ENCODE measurements around the gene P2RX5.
A peak's percentile ranks its signal among the peaks of the same experiment; 100 is the strongest.

Gene P2RX5

DNA sequence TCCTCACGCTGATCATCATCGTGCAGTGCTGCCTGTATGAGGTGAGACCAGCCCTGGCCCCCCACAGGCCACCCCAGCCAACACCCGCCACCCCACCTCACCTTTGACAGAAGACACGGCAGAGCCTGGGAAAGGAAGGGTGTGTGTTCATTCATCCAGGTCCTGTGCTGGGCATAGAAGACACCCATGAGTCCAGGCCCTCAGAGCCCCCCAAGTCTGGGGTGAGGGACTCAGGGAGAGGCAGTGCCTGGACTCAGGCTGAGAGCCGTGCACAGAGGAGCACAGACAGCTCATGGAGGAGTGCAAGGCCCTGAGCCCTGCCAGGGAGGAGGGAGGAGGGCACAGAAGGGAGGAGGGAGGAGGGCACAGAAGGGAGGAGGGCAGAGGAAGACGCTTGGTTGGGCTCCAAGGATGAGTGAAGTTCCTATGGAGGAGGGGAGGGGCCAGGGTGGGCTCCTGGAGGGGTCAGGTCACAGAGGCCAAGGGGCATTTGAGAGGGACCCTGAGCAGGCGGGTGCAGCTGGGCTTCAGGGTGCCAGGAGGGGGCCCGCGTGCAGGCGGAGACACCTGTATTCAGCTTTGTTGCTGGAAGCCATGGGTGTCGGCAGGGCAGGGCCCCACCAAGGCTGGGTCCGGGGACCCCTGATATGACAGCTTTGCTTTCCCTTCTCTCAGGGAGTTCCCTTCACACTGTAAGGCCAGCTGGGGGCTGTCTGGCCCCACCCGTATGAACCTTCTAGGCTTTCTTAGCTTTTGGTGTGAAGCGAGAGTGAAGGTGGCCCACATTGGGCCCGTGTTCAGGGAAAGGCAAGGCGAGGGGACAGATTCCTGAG is 39.0 kb downstream of the P2RX5 start:
- no peak for DNase-seq (ENCODE audit: low spot score)

DNA sequence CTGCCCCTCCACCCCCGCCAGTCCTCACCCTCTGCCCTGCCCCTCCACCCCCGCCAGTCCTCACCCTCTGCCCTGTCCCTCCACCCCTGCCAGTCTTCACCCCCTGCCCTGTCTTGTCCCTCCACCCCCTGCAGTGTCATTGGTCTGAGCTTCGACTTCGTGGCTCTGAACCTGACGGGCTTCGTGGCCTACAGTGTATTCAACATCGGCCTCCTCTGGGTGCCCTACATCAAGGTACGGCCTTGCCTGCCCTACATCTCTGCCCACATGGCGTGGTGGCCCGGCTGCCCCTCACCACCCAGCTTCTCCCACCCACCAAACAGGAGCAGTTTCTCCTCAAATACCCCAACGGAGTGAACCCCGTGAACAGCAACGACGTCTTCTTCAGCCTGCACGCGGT is 39.6 kb downstream of the P2RX5 start:
- DNase-seq (ENCODE audit: low spot score), result no peak

DNA sequence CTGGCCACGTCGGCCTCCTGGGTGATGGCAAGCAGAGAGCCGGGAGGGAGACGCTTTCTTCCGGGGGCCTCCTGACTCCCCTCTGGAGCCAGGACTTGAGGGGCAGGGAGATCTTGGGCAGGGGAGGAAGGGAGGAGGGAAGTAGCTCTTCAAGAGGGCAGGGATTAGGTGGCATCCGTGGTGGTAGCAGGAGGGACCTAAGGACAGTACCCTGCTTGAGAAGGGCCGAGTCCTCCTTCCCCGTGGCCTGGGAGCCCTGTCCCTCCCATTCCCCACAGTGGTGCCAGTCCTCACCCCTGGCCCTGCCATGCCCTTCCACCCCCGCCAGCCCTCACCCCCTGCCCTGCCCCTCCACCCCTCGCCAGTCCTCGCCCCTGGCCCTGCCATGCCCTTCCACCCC is 40.2 kb downstream of the P2RX5 start:
- no peak for DNase-seq (ENCODE audit: low spot score)

DNA sequence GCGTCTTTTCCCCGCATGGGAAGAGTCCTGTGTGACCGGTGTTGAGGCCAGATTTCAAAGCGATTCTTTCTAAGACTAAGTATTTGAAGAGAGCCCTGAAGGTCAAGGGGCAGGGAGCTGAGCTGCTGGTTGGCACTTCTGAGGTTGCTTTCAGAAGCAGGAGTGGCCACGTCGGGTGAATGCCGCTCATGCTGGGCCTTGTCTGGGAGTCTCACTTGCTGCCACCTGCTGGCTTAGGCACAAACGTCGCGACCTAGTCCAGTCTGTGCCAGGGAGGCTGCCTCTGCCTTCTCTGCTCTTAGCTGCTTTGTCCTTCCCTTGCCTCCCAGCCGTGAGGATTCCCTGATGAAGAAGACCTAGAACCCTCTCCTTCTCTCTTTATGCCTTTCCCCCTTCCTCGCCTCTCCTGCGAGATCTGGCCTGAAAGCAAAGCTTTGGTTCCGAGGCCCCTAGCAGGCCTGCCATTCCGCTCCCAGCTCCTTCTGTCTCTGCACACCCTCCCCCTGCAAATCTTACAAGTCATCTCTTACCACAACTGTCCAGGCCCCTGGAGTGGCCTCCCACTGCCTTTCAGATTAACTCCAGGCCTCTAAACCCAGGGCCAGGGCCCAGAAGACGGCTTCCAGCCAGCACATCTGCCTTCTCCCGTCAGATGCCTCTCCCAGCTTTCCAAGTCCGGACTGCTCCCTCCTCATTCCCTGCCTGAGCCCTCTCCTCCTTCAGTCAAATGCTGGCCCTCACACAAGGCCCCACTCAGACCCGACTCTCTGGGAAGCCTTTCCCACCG is 48.0 kb downstream of the P2RX5 start:
- peak; percentile 35 for DNase-seq (ENCODE audit: low spot score)

DNA sequence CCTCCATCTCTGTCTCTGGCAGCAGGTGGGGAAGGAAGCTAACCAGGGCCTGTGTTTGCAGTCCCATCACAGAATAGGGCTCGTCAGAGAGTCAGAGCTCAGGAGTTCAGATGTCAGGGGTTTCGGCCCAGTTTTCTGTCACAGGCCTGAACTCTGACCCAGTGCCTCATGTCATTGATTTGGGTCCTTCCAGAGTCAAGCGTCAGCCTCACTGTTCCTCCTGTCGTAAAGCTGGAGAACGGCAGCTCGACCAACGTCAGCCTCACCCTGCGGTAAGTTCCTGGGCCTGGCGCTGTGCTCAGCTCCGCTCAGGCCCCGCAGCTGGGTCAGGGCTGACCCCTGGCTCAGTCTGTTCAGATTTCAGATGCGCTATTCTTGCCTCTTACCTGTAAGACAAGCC is 48.7 kb downstream of the P2RX5 start:
- no peak for DNase-seq (ENCODE audit: low spot score)

DNA sequence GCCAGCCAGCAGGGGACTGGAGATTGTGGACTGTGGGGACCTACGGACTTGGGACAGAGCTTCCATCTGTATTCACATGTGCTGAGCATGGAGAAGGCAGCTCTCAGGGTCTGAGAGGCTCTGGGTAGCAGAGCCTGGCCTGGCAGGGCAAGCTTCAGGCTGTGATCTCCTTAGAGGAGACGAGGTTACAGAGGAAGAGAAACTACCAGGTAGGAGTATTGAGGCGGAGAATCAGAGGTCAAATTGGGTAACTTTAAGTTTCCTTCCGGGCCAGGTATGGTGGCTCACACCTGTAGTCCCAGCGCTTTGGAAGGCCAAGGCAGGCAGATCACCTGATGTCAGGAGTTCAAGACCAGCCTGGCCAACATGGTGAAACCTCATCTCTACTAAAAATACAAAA is 50.6 kb downstream of the P2RX5 start:
- DNase-seq (ENCODE audit: low spot score), result no peak

DNA sequence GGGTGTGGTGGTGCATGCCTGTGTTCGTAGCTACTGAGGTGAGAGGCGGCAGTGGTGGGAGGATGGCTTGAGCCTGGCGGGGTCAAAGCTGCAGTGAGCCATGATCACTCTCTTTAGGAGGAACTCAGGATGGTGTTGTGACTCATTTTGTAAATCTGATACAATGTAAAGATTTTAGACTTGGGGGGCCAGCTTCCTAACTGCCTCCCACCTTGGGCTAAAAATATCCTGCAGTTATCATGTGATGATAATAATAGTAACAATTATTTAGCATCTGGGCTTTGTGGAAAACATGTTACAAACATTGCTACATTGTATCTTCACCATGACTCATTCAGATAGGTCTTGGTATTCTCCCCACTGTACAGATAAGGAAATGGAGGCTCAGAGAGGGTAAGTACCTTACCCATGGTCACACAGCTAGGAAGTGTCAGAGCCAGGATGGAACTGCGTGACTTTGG is 52.0 kb downstream of the P2RX5 start:
- DNase-seq (ENCODE audit: low spot score), result no peak

DNA sequence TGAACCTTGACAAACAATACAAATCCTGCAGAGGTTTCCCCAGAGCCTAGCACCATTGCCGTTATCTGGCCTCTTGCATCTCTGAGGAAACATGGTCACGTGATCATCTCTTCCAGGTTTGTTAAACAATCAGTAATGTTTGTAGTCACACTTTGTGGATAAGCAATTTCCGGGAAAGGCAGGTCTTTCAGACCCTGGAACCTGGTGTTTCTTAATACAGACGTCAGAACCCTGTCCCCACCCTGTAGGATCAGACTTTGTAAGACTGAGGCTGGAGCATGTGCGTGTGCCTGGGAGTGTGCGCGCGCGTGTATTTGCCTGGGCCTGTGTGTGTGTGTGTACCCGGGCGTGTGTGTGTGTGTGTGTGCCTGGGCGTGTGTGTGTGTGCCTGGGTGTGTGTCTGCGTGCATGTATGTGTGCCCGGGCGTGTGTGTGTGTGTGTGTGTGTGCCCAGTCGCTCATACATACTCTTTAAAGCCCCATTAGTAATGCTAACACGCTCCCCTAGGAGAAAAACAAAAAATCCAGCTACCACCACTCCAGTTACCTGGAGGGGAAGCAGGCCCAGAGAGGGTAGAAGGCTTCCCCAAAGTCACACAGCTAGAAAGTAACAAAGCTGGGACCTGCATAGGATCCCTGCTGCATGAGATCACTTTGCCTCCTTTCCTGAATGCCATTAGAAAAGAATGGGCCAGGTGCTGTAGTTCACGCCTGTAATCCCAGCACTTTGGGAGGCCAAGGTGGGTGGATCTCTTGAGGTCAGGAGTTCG is 54.1 kb downstream of the P2RX5 start:
- no peak for DNase-seq (ENCODE audit: low spot score)

DNA sequence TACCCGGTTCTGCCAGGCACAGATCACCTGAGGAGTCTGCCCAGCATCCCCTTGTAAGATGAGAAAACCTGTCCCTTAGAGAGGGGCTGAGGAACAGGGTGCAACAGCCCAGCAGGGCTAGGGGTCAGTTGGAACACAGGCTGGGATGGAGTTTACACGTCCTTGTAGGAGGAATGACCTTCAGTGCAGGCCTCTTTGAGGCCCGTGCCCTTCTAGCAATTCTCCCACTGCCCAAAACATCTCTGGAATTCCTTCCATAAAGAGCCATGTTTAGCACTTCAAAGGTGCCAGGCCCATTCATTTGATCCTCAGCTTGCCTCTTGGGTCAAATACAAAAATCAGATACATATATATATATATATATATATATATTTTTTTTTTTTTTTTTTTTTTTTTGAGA is 54.9 kb downstream of the P2RX5 start:
- DNase-seq (ENCODE audit: low spot score), result no peak

DNA sequence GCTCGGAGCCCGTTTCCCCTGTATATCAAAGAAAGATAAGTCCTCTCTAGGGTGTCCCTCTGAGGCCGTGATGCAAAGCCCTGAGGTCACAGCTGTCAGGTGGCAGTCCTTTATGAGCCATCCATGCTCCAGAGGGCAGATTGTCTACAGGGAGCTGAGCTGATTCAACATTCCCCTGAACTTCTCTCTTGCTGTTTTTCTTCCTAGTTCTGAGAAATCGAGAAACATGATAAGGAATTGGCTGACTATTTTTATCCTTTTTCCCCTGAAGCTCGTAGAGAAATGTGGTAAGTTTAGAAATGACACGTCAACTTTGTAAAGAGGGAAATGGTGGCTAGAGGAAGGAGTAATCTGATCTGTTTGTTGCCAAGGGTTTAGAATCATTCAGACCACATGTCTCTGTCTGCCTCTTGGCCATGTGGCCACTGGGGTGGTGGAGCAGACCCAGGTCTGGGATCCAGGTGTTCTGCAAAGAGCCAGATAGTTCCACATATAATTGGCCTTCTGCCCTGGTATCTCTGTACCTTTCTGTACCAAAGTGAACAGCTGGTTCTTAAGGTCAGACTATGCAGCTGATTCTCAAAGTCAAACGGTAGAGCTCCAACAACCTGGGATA is 55.9 kb downstream of the P2RX5 start:
- DNase-seq (ENCODE audit: low spot score), result no peak

DNA sequence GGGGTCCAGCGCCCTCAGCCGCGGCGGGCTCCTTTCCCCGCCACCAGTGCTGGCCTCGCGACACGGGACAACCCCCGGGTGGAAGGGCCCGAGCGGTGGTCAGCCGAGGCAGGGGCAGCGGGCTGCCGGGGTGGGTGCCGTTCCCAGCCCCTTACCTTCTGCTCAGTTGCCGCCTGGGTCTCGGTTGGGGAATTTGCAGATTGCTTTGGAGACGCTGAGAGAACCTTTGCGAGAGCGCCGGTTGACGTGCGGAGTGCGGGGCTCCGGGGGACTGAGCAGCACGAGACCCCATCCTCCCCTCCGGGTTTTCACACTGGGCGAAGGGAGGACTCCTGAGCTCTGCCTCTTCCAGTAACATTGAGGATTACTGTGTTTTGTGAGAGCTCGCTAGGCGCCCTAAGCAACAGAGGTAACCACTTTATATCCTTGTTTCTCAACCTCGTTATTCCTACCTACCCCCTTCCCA is 59.0 kb downstream of the P2RX5 start:
- no peak for DNase-seq (ENCODE audit: low spot score)

DNA sequence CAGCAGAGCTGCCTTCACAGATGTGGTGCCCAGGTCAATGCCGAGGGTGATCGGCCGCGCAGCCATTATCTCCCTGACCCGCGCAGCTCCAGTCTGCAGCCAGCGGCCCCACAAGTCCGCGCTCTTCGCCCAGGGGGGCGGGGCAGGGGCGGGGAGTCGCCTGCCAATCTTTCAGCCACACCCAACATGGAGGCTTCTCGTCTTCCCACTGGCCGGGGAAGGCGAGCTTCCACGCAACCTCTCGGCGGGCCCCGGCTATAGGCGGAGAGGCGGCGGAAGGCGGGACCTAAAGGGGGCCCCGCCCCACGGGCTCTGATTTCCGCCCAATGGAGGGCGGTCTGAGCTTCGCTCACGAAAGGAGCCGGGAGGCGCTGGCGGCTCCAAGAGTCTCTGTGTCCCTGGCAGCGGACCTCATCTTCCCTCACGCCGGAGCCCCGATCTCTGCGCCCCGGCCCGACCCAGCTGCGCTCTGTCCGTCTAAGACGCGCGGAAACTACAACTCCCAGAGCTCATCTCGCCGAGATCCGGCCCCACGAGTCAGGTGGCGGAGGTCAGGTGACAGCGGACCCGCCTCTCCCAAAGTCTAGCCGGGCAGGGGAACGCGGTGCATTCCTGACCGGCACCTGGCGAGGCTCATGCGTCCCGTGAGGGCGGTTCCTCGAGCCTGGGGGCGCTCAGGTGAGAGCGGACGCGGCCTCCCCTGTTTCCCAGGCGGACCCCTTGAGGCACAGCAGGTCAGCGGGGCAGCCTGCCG is 59.6 kb downstream of the P2RX5 start, which contains the start of the genes CTNS and SHPK:
Gene CTNS, plus strand, starts transcription at position 607 of the 754 bp plus-strand sequence. CDS start 3,447 bp downstream, outside the sequence.
Gene SHPK, minus strand, starts transcription at position 97 of the 754 bp plus-strand sequence. Its CDS starts 31 bp downstream, at position 66.
- peak; percentile 98 for DNase-seq (ENCODE audit: low spot score)

DNA sequence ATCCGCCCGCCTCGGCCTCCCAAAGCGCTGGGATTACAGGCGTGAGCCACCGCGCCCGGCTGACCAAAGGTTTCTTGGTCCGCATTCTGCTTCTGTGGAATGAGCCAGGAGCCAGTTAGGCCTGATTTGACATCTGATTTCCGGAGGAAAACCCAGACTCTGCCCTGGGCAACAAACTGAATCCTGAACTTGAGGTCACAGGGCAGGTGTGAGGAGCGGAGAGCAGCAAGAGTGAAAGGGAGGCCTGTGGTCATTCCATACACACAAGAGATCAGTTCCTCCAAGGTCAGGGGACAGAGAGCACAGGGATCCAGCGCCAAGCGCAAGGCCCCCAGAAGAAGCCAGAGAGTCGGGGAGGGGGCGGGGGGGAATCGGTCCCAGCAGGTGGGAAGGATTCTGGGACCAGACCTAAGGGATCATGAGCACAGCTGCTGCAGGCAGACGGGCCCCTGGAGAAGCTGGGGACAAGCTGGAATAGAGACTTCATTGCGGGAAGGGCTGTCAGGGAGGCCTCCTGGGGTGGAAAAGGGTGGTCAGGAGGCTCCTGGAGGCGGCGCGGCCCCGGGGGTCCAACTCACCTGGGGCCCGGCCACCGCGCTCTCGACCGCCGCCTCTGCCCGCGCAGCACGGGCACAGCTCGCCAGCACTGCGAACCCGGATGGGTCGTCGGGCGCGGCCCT is 60.3 kb downstream of the P2RX5 start:
- no peak for DNase-seq (ENCODE audit: low spot score)

DNA sequence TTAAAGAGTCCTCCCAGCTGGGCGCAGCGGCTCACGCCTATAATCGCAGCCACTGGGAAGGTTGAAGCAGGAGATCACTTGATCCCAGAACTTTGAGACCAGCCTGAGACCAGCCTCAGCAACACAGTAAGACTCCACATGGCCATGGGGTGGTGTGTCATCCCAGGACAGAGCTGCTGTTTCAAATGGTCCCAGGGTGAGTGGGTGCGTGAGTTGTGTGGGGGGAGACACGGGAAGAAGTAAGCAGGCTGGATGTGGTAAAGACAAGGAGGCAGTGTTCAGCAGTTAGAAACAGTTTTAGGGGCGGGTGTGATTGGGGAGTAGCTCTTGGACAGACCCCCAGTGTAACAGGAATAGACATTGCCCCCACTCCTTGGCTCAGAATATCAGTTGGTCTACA is 63.7 kb downstream of the P2RX5 start:
- DNase-seq (ENCODE audit: low spot score), result no peak

DNA sequence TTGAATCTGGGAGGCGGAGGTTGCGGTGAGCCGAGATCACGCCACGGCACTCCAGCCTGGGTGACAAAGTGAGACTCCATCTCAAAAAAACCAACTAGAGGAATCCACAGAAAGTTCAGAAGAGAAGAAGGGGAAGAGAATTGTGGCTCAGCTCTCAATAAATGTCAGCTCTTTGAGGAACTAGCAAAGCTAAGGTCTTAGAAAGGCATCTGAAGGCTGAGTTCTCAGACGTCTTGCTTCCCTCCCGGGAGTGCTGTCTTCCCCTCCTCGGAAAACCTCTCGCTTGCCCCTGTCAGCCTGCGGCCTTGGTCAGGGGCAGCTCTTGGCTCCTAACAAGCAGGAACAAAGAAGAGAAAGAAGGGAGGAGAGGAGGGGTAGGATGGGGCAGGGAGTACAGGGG is 65.2 kb downstream of the P2RX5 start:
- DNase-seq (ENCODE audit: low spot score), result no peak

DNA sequence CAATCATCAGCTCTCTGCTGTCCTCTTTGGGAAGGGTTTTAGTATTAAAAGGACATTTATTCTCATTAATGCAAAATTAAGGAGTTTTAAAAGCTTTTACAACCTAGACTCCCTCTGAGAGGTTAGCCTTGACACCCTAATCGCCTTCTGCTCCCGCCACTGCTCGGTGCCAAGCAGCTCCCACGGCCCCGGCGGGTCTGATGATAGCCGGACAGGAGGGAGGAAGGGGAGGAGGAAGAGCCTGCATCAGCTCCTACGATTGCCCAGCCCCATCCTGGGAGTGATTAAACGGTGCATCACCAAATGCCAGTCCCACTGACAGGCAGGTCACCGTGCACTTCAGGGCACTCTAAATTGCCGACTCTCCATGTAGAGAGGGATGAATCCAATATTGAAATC is 68.2 kb downstream of the P2RX5 start:
- DNase-seq (ENCODE audit: low spot score), result no peak

DNA sequence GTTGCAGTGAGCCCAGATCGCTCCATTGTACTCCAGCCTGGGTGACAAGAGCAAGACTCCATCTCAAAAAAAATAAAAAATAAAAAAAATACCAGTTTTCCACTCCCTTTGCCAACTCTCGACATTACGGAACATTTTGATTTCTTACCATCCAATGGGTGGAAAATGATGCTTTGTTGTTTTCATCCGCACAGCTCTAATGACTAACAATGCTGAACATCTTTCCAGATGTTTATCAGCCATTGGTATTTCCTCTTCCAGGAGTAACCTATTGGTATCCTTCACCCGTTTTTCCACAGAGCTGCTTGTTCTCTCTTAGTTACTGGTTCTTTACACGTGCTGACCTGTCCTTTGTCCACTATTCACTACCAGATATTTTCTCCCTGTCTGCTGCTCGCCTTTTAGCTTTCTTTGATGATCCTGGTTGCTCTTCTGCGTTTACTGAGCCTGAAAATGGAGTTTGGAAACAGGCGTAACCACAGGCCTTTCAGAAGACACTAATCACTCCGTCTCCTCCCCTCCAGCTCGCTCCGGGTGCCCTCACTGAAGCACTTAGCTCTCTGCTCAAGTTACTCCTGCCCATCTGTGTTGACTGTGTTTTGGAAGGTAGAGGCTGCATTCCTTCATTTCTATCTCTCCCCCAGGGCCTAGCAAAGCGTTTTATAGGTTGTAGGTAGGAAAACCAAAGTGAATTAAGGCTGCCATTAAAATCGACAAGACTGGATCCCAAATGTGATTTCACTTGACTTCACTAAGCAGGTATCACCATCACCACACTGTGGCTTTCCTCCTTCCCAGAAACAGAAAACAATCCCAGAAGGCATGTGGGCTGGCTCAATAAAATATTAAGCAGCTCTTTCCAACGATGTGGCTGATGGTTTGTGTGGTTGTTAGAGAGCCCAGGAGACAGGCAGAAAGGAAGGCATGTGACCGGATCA is 68.9 kb downstream of the P2RX5 start:
- no peak for DNase-seq (ENCODE audit: low spot score)
